Fibroblast of lung (primary cell): ENCODE results near the gene GPN3.

Experiments used
- EZH2 ChIP-seq: IDR thresholded peaks from 2 replicates; pipeline ENCODE4 v1.5.1; 2012; ENCODE audit warnings: low read length, control low read depth, mild to moderate bottlenecking; ENCODE audit errors: missing control alignments
- TF ChIP-seq, protein P1 (sequence below), 2 donors: IDR thresholded peaks in 1 of 2; conservative IDR thresholded peaks in 1 of 2; 1 replicate in 1 of 2; 2 replicates in 1 of 2; pipeline ENCODE4 v1.5.1; 2011 to 2012; ENCODE audit warnings: low read length in 2 of 2, control low read depth in 1 of 2, inconsistent platforms in 1 of 2, low read depth in 1 of 2, mild to moderate bottlenecking in 1 of 2

DNA sequence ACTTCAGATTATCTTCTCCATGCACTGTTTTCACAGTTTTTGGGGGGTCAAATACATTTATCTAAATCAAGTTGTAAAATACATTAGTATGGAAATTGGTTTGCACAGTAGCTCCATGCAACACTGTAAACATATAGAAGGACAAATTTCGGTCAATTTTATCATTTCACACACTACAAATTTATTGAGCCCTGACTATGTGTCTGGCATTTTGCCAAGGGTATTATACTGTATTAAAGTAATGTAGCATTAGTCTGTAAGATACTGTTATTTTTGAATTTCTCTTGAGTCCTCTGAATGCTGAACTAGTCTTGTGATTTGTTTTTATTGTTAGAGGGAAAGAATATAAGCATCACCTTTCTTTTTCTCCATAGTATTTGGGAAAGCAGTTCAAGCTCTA, 35.4 kb upstream of the GPN3 start:
- TF ChIP-seq, protein P1, sequence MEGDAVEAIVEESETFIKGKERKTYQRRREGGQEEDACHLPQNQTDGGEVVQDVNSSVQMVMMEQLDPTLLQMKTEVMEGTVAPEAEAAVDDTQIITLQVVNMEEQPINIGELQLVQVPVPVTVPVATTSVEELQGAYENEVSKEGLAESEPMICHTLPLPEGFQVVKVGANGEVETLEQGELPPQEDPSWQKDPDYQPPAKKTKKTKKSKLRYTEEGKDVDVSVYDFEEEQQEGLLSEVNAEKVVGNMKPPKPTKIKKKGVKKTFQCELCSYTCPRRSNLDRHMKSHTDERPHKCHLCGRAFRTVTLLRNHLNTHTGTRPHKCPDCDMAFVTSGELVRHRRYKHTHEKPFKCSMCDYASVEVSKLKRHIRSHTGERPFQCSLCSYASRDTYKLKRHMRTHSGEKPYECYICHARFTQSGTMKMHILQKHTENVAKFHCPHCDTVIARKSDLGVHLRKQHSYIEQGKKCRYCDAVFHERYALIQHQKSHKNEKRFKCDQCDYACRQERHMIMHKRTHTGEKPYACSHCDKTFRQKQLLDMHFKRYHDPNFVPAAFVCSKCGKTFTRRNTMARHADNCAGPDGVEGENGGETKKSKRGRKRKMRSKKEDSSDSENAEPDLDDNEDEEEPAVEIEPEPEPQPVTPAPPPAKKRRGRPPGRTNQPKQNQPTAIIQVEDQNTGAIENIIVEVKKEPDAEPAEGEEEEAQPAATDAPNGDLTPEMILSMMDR (conservative IDR thresholded peaks at IDR 0.05 in 1 of 2, IDR thresholded peaks at IDR 0.05 in 1 of 2; ENCODE audit: low read depth in 1 of 2, low read length in 2 of 2), result no peak
- no peak for TF ChIP-seq EZH2
